Measurements from ENCODE around the gene CHRNA5.

CHRNA5 gene

DNA sequence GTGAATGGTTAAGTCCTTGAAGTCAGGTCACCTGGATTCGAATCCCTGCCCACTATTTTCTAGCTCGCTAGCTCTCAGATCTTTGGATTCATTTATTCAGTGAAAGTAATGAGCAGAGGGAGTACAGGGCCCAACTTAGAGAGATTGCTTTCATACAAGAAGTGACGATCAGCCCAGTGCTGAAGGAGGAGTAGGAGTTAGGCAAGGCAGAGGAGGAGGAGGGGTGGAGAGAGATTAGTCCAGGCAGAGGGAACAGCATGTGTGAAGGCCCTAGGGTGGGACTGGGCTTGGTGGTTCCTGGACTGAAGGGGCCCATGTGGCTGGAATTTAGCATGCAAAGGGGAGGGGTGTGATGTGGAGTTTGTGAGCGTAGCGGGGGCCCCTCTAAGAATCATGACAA is 3.8 kb upstream of the CHRNA5 start:
- Histone ChIP-seq H3K27me3 (ENCODE audit: low read depth, low read length) (no peaks in the 10 kb centered on the region), H3K4me1 (ENCODE audit: low read length) (peaks cover 23% of the 10 kb centered on the region), H2AFZ (ENCODE audit: low read depth, low read length) (no peak overlapping the region), H3K79me2 (ENCODE audit: low read length) (peaks cover 8% of the 10 kb centered on the region), H4K20me1 (ENCODE audit: insufficient read depth, low read length) (no peaks in the 10 kb centered on the region), H3K4me2 (ENCODE audit: low read length) (no peak overlapping the region), H3K9ac (ENCODE audit: low read length) (no peak overlapping the region), H3K27ac (ENCODE audit: low read length) (no peak overlapping the region), H3K9me3 (ENCODE audit: insufficient read depth, low read length) (no peaks in the 10 kb centered on the region), H3K4me3 (ENCODE audit: low read length) (no peak overlapping the region), H3K36me3 (replicated peaks; ENCODE audit: low read depth, low read length) (no peaks in the 10 kb centered on the region)
- TF ChIP-seq, protein P1, sequence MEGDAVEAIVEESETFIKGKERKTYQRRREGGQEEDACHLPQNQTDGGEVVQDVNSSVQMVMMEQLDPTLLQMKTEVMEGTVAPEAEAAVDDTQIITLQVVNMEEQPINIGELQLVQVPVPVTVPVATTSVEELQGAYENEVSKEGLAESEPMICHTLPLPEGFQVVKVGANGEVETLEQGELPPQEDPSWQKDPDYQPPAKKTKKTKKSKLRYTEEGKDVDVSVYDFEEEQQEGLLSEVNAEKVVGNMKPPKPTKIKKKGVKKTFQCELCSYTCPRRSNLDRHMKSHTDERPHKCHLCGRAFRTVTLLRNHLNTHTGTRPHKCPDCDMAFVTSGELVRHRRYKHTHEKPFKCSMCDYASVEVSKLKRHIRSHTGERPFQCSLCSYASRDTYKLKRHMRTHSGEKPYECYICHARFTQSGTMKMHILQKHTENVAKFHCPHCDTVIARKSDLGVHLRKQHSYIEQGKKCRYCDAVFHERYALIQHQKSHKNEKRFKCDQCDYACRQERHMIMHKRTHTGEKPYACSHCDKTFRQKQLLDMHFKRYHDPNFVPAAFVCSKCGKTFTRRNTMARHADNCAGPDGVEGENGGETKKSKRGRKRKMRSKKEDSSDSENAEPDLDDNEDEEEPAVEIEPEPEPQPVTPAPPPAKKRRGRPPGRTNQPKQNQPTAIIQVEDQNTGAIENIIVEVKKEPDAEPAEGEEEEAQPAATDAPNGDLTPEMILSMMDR (IDR thresholded peaks at IDR 0.05; ENCODE audit: low read depth, low read length) = no peak
- no peak for TF ChIP-seq EZH2phosphoT487 (IDR thresholded peaks at IDR 0.05; ENCODE audit: low read depth)

DNA sequence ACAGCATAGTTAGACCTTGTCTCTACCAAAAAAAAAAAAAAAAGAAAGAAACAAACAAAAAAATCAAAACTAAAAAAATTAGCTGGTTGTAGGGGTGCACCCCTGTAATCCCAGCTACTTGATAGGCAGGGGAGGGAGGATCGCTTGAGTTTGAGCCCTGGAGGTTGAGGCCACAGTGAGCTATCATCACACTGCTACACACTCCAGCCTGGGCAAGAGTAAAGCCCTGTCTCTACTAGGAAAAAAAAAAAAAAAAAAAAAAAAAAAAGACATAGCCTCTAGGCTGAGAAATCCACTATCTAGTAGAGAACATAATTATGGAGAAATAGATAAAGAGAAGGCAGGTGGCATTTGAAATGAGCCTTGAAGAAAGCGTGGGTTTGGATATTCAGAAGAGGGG is 2.2 kb upstream of the CHRNA5 start:
- H3K9me3 ChIP-seq (ENCODE audit: insufficient read depth, low read length) = no peaks in the 10 kb centered on the region
- H3K27me3 ChIP-seq (ENCODE audit: low read depth, low read length) = no peaks in the 10 kb centered on the region
- no peaks in the 10 kb centered on the region for H3K36me3 ChIP-seq (replicated peaks; ENCODE audit: low read depth, low read length)
- no peak overlapping the region for H3K4me2 ChIP-seq (ENCODE audit: low read length)
- H3K79me2 ChIP-seq (ENCODE audit: low read length) = peaks cover 18% of the 10 kb centered on the region
- H4K20me1 ChIP-seq (ENCODE audit: insufficient read depth, low read length) = no peaks in the 10 kb centered on the region
- H2AFZ ChIP-seq (ENCODE audit: low read depth, low read length) = no peak overlapping the region
- TF ChIP-seq, protein P1 (IDR thresholded peaks at IDR 0.05; ENCODE audit: low read depth, low read length) = no peak
- TF ChIP-seq EZH2phosphoT487 (IDR thresholded peaks at IDR 0.05; ENCODE audit: low read depth) = no peak
- no peak overlapping the region for H3K27ac ChIP-seq (ENCODE audit: low read length)
- no peak overlapping the region for H3K9ac ChIP-seq (ENCODE audit: low read length)
- H3K4me1 ChIP-seq (ENCODE audit: low read length) = peaks cover 34% of the 10 kb centered on the region
- H3K4me3 ChIP-seq (ENCODE audit: low read length) = no peak overlapping the region

DNA sequence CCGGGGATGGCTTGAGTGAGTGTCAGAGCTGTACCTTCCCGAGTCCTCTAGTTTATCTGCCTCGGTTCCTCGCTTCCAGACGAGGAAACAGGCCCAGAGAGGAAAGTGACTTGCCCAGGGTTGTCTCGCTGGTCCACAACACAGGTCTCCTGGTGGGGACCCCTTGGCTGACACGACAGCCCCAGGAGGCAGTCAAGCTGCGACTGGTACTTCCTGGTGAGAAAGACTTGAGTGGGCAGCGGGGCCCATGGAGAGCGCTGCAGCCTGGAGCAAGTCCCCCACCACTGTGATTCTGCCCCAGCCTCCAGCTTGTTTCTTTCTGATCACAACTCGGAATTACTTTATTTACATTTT is 600 bp upstream of the CHRNA5 start:
- Histone ChIP-seq H3K9ac (ENCODE audit: low read length) (peak overlapping the region; percentile 68), H3K4me1 (ENCODE audit: low read length) (peaks cover 39% of the 10 kb centered on the region), H3K4me3 (ENCODE audit: low read length) (peak overlapping the region; percentile 92), H3K36me3 (replicated peaks; ENCODE audit: low read depth, low read length) (no peaks in the 10 kb centered on the region), H3K9me3 (ENCODE audit: insufficient read depth, low read length) (no peaks in the 10 kb centered on the region), H3K27me3 (ENCODE audit: low read depth, low read length) (no peaks in the 10 kb centered on the region), H2AFZ (ENCODE audit: low read depth, low read length) (peak overlapping the region; percentile 92), H3K27ac (ENCODE audit: low read length) (peak overlapping the region; percentile 38), H3K79me2 (ENCODE audit: low read length) (peaks cover 20% of the 10 kb centered on the region), H4K20me1 (ENCODE audit: insufficient read depth, low read length) (no peaks in the 10 kb centered on the region), H3K4me2 (ENCODE audit: low read length) (peak overlapping the region; percentile 99)
- TF ChIP-seq, protein P1 (IDR thresholded peaks at IDR 0.05; ENCODE audit: low read depth, low read length) = no peak
- TF ChIP-seq EZH2phosphoT487 (IDR thresholded peaks at IDR 0.05; ENCODE audit: low read depth) = no peak

DNA sequence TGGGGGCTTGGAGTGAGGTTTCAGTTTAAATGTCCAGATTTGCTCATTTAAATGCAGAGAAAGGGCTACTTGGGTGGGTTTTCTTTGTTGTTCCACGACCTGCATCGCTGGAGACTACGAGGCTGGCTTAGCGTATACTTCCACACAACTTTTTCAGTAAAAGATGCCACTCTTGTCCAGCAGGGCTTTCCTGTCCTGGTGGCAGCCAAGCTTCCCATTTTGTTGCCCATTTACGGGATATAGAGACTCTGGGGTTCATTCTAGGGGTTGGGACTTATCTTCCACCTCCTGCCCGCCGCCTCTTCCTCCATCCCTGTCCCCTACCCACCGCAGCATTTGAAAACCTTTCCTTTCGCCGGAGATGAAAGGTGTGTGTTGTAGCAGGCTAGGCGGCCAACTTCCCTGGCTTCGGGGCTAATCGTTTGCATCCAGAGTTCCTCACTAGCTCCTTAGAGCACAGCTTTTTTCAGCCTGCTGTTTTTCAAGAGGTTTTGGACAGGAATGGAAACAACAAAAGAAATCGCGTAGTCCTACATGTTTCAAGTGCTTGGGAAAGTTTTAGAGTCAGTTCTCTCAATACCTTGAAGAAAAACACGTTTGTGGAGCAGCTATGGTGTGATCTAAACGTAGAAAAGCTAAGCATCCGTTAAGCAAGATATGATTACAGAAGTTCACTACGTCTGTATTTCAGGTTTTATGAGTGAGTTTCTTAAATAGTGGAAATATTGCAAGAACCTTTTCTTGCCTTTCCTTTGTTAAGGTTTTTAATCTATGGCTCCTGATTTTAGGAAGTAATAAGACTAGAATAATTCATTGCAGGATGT is 843 bp downstream of the CHRNA5 start:
- Histone ChIP-seq H3K4me3 (ENCODE audit: low read length) (peak overlapping the region; percentile 92), H4K20me1 (ENCODE audit: insufficient read depth, low read length) (no peaks in the 10 kb centered on the region), H3K4me2 (ENCODE audit: low read length) (peak overlapping the region; percentile 99), H3K9ac (ENCODE audit: low read length) (peak overlapping the region; percentile 68), H2AFZ (ENCODE audit: low read depth, low read length) (peak overlapping the region; percentile 92), H3K79me2 (ENCODE audit: low read length) (peaks cover 24% of the 10 kb centered on the region), H3K4me1 (ENCODE audit: low read length) (peaks cover 39% of the 10 kb centered on the region), H3K36me3 (replicated peaks; ENCODE audit: low read depth, low read length) (no peaks in the 10 kb centered on the region), H3K27ac (ENCODE audit: low read length) (no peak overlapping the region), H3K9me3 (ENCODE audit: insufficient read depth, low read length) (no peaks in the 10 kb centered on the region), H3K27me3 (ENCODE audit: low read depth, low read length) (no peaks in the 10 kb centered on the region)
- TF ChIP-seq, protein P1 (IDR thresholded peaks at IDR 0.05; ENCODE audit: low read depth, low read length) = no peak
- no peak for TF ChIP-seq EZH2phosphoT487 (IDR thresholded peaks at IDR 0.05; ENCODE audit: low read depth)
